Breast epithelium (tissue), 3 donors: Measurements from ENCODE around the gene ARHGEF12.

Source experiments
- POLR2A ChIP-seq: fragments of 450-650 bp; IDR thresholded peaks from one replicate; pipeline ENCODE4 v1.6.1; 2016; ENCODE audit warnings: antibody characterized with exemption, mild to moderate bottlenecking, moderate library complexity
- POLR2AphosphoS5 ChIP-seq, 3 donors: sonication (generic); formaldehyde crosslinking; IDR thresholded peaks; one replicate each; pipeline ENCODE4 v1.6.1; 2017; ENCODE audit warnings: antibody characterized with exemption in 3 of 3
- TF ChIP-seq, protein P1 (sequence below), 3 donors: fragments of 450-650 bp; IDR thresholded peaks; one replicate each; pipeline ENCODE4 v1.5.1; 2016 to 2017; ENCODE audit warnings: antibody characterized with exemption in 3 of 3, mild to moderate bottlenecking in 3 of 3, moderate library complexity in 3 of 3

- TF ChIP-seq, protein P1, sequence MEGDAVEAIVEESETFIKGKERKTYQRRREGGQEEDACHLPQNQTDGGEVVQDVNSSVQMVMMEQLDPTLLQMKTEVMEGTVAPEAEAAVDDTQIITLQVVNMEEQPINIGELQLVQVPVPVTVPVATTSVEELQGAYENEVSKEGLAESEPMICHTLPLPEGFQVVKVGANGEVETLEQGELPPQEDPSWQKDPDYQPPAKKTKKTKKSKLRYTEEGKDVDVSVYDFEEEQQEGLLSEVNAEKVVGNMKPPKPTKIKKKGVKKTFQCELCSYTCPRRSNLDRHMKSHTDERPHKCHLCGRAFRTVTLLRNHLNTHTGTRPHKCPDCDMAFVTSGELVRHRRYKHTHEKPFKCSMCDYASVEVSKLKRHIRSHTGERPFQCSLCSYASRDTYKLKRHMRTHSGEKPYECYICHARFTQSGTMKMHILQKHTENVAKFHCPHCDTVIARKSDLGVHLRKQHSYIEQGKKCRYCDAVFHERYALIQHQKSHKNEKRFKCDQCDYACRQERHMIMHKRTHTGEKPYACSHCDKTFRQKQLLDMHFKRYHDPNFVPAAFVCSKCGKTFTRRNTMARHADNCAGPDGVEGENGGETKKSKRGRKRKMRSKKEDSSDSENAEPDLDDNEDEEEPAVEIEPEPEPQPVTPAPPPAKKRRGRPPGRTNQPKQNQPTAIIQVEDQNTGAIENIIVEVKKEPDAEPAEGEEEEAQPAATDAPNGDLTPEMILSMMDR (IDR thresholded peaks at IDR 0.05), result no peak
- TF ChIP-seq POLR2A (no peak), POLR2AphosphoS5 (IDR thresholded peaks at IDR 0.05) (no peak)
Measured at GRCh38 chr11:120392793-120393192, 56.6 kb downstream of the ARHGEF12 start.
